Spleen (tissue), 7 donors: ENCODE measurements around the gene CNTNAP2.

Source experiments
- POLR2A ChIP-seq, 3 donors: fragments of 450-650 bp; IDR thresholded peaks; one replicate each; pipeline ENCODE4 v1.5.1; 2017; ENCODE audit warnings: antibody characterized with exemption in 3 of 3, mild to moderate bottlenecking in 1 of 3
- TF ChIP-seq, protein P1 (sequence below), 11 experiments: fragments of 200-600 bp in 7 of 11; fragments of 450-650 bp in 4 of 11; sonication (generic) in 4 of 11; IDR thresholded peaks in 8 of 11; conservative IDR thresholded peaks in 3 of 11; 1 replicate in 7 of 11; 2 replicates in 4 of 11; pipeline versions ENCODE4 v1.4.0 to v1.8.0; 2016 to 2021; ENCODE audit warnings: antibody characterized with exemption in 11 of 11, inconsistent platforms in 4 of 11, mild to moderate bottlenecking in 1 of 11
- donor health status: DM: no; HTN: no; CAD: no; lungs with moderate emphysema.
- donor health status: DM: no; HTN: no; CAD: no.
- donor health status: DM: no; HTN: no; CAD: no.

DNA sequence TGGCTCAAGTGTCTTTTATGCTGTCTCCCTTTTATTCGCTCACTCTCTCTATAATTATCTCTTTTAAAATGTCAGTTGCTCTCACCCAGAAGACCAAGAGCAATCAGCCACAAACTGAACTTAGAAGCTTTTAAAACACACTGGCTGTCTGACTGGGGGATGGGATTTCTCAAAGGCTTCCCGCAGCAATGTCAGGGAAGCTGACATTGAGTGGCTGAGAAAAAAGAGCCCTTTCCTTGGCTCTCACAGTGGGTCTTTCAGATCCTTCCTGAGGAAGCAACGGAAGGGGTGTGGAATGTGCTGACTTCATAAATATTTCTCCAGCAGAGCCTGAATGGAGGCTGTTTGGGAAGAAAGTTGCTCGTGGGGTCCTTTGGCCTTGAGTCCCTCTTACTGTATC, 2028.2 kb downstream of the CNTNAP2 start:
- TF ChIP-seq, protein P1, sequence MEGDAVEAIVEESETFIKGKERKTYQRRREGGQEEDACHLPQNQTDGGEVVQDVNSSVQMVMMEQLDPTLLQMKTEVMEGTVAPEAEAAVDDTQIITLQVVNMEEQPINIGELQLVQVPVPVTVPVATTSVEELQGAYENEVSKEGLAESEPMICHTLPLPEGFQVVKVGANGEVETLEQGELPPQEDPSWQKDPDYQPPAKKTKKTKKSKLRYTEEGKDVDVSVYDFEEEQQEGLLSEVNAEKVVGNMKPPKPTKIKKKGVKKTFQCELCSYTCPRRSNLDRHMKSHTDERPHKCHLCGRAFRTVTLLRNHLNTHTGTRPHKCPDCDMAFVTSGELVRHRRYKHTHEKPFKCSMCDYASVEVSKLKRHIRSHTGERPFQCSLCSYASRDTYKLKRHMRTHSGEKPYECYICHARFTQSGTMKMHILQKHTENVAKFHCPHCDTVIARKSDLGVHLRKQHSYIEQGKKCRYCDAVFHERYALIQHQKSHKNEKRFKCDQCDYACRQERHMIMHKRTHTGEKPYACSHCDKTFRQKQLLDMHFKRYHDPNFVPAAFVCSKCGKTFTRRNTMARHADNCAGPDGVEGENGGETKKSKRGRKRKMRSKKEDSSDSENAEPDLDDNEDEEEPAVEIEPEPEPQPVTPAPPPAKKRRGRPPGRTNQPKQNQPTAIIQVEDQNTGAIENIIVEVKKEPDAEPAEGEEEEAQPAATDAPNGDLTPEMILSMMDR (IDR thresholded peaks at IDR 0.05 in 8 of 11, conservative IDR thresholded peaks at IDR 0.05 in 3 of 11), result no peak
- TF ChIP-seq POLR2A (IDR thresholded peaks at IDR 0.05), result no peak
